Measurements from ENCODE around the gene ITGB7. TPM values are rescaled to one million over a fixed set of nuclear protein-coding genes. Genes with fewer than 3 reads are reported as not detected.

ITGB7 gene
- total and polyA plus RNA-seq, 9 of the 15 experiments (the other 6 are each of a cell fraction or from before 2014, with no cell fraction given): 0.06 to 2.0 (median 0.67) TPM

DNA sequence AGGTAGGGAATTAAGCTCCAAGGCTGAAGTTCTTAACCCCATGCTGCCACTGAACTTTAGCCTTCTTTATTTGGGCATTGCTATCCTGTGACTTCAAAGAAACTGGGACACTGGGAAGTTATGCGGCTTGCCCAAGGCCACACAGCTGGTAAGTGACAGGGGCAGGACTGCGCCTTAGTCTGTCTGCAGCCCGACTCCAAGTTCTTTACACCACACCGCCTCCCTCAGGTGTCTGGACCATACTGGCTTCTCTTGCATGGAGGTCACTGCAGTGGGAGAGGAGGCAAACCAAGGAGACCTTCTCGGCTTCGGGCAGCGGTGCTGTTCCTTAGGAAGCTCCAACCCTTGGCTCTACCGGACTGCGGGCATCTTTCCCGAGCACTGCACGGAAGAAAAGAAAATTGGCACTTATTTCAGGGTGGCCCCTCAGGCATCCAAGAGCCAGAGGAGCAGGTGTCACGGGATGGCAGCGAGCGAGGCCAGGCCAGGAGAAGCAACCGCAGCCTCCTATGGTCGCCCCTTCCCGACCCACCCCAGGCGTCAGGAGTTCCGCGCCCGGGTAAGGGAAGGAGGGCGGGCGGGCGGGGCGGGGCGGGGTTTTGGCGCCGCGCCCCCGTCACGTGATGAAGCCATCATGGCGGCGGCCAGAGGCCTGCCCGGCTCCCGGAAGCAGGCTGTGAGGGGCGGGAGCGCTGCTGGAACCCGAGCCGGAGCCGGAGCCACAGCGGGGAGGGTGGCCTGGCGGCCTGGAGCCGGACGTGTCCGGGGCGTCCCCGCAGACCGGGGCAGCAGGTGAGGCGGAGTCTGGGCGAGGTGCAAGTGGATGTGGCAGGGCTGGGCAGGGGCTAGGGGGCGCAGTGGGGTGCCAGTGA lies 44.7 kb upstream of the ITGB7 start (continued):
- TF ChIP-seq, protein P1, sequence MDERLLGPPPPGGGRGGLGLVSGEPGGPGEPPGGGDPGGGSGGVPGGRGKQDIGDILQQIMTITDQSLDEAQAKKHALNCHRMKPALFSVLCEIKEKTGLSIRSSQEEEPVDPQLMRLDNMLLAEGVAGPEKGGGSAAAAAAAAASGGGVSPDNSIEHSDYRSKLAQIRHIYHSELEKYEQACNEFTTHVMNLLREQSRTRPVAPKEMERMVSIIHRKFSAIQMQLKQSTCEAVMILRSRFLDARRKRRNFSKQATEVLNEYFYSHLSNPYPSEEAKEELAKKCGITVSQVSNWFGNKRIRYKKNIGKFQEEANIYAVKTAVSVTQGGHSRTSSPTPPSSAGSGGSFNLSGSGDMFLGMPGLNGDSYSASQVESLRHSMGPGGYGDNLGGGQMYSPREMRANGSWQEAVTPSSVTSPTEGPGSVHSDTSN (CRISPR knock-in tag; IDR thresholded peaks at IDR 0.05; ENCODE audit: low read depth): no peak
- TF ChIP-seq, protein P1 (tag; conservative IDR thresholded peaks at IDR 0.05; ENCODE audit: low read depth): no peak
- TF ChIP-seq, protein P2, sequence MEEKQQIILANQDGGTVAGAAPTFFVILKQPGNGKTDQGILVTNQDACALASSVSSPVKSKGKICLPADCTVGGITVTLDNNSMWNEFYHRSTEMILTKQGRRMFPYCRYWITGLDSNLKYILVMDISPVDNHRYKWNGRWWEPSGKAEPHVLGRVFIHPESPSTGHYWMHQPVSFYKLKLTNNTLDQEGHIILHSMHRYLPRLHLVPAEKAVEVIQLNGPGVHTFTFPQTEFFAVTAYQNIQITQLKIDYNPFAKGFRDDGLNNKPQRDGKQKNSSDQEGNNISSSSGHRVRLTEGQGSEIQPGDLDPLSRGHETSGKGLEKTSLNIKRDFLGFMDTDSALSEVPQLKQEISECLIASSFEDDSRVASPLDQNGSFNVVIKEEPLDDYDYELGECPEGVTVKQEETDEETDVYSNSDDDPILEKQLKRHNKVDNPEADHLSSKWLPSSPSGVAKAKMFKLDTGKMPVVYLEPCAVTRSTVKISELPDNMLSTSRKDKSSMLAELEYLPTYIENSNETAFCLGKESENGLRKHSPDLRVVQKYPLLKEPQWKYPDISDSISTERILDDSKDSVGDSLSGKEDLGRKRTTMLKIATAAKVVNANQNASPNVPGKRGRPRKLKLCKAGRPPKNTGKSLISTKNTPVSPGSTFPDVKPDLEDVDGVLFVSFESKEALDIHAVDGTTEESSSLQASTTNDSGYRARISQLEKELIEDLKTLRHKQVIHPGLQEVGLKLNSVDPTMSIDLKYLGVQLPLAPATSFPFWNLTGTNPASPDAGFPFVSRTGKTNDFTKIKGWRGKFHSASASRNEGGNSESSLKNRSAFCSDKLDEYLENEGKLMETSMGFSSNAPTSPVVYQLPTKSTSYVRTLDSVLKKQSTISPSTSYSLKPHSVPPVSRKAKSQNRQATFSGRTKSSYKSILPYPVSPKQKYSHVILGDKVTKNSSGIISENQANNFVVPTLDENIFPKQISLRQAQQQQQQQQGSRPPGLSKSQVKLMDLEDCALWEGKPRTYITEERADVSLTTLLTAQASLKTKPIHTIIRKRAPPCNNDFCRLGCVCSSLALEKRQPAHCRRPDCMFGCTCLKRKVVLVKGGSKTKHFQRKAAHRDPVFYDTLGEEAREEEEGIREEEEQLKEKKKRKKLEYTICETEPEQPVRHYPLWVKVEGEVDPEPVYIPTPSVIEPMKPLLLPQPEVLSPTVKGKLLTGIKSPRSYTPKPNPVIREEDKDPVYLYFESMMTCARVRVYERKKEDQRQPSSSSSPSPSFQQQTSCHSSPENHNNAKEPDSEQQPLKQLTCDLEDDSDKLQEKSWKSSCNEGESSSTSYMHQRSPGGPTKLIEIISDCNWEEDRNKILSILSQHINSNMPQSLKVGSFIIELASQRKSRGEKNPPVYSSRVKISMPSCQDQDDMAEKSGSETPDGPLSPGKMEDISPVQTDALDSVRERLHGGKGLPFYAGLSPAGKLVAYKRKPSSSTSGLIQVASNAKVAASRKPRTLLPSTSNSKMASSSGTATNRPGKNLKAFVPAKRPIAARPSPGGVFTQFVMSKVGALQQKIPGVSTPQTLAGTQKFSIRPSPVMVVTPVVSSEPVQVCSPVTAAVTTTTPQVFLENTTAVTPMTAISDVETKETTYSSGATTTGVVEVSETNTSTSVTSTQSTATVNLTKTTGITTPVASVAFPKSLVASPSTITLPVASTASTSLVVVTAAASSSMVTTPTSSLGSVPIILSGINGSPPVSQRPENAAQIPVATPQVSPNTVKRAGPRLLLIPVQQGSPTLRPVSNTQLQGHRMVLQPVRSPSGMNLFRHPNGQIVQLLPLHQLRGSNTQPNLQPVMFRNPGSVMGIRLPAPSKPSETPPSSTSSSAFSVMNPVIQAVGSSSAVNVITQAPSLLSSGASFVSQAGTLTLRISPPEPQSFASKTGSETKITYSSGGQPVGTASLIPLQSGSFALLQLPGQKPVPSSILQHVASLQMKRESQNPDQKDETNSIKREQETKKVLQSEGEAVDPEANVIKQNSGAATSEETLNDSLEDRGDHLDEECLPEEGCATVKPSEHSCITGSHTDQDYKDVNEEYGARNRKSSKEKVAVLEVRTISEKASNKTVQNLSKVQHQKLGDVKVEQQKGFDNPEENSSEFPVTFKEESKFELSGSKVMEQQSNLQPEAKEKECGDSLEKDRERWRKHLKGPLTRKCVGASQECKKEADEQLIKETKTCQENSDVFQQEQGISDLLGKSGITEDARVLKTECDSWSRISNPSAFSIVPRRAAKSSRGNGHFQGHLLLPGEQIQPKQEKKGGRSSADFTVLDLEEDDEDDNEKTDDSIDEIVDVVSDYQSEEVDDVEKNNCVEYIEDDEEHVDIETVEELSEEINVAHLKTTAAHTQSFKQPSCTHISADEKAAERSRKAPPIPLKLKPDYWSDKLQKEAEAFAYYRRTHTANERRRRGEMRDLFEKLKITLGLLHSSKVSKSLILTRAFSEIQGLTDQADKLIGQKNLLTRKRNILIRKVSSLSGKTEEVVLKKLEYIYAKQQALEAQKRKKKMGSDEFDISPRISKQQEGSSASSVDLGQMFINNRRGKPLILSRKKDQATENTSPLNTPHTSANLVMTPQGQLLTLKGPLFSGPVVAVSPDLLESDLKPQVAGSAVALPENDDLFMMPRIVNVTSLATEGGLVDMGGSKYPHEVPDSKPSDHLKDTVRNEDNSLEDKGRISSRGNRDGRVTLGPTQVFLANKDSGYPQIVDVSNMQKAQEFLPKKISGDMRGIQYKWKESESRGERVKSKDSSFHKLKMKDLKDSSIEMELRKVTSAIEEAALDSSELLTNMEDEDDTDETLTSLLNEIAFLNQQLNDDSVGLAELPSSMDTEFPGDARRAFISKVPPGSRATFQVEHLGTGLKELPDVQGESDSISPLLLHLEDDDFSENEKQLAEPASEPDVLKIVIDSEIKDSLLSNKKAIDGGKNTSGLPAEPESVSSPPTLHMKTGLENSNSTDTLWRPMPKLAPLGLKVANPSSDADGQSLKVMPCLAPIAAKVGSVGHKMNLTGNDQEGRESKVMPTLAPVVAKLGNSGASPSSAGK (IDR thresholded peaks at IDR 0.05): no peak
- TF ChIP-seq NR4A1 (CRISPR knock-in tag; IDR thresholded peaks at IDR 0.05) (no peak), NR4A1 (tag; IDR thresholded peaks at IDR 0.05) (no peak), FOXJ2 (tag; IDR thresholded peaks at IDR 0.05) (no peak), ZNF253 (CRISPR knock-in tag; conservative IDR thresholded peaks at IDR 0.05) (no peak), PYGO2 (tag; IDR thresholded peaks at IDR 0.05) (no peak), RBM34 (IDR thresholded peaks at IDR 0.05; ENCODE audit: borderline replicate concordance, insufficient read depth, low read length) (no peak)
- TF ChIP-seq, protein P3, sequence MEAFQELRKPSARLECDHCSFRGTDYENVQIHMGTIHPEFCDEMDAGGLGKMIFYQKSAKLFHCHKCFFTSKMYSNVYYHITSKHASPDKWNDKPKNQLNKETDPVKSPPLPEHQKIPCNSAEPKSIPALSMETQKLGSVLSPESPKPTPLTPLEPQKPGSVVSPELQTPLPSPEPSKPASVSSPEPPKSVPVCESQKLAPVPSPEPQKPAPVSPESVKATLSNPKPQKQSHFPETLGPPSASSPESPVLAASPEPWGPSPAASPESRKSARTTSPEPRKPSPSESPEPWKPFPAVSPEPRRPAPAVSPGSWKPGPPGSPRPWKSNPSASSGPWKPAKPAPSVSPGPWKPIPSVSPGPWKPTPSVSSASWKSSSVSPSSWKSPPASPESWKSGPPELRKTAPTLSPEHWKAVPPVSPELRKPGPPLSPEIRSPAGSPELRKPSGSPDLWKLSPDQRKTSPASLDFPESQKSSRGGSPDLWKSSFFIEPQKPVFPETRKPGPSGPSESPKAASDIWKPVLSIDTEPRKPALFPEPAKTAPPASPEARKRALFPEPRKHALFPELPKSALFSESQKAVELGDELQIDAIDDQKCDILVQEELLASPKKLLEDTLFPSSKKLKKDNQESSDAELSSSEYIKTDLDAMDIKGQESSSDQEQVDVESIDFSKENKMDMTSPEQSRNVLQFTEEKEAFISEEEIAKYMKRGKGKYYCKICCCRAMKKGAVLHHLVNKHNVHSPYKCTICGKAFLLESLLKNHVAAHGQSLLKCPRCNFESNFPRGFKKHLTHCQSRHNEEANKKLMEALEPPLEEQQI (IDR thresholded peaks at IDR 0.05): no peak
